DND-41 (cell line): ENCODE results near the gene ZSCAN30.

ENCODE experiments used
- ATAC-seq: fragments of 200-7000 bp; cut with Tn5 transposase; 3 replicates; pipeline ENCODE4 v1.9.1; 2021; ENCODE audit warnings: low read depth; ENCODE audit not compliant: insufficient read depth
- DNase-seq: peaks from one replicate; pipeline ENCODE4 v3.0.0-alpha.2; 2020
- H2AFZ ChIP-seq: 2 replicates; pipeline ENCODE4 v1.6.0; 2012; ENCODE audit warnings: low read depth, low read length
- H3K27ac ChIP-seq: 2 replicates; pipeline ENCODE4 v1.5.1; 2012; ENCODE audit warnings: low read length, inconsistent platforms
- H3K27me3 ChIP-seq: fragments of 200-600 bp; sonication (generic); 2 replicates; pipeline ENCODE4 v1.6.0; 2012; ENCODE audit warnings: low read length, mild to moderate bottlenecking, inconsistent platforms; ENCODE audit not compliant: insufficient read depth, poor library complexity
- H3K36me3 ChIP-seq: 2 replicates; pipeline ENCODE4 v1.5.1; 2012; ENCODE audit warnings: low read length, inconsistent platforms; ENCODE audit not compliant: insufficient read depth
- H3K4me1 ChIP-seq: 2 replicates; pipeline ENCODE4 v1.5.1; 2012; ENCODE audit warnings: mild to moderate bottlenecking, low read length; ENCODE audit not compliant: insufficient read depth
- H3K4me2 ChIP-seq: 2 replicates; pipeline ENCODE4 v1.6.0; 2012; ENCODE audit warnings: mild to moderate bottlenecking, moderate library complexity, low read length, inconsistent platforms; ENCODE audit not compliant: insufficient read depth
- H3K4me3 ChIP-seq, 2 experiments: fragments of 200-600 bp in 1 of 2; shearing (Covaris generic) in 1 of 2; 2 replicates each; pipeline ENCODE4 v1.5.1; 2012 to 2016; ENCODE audit warnings: inconsistent platforms in 2 of 2, low read length in 2 of 2, mild to moderate bottlenecking in 2 of 2, low read depth in 1 of 2, moderate library complexity in 1 of 2
- H3K79me2 ChIP-seq: 2 replicates; pipeline ENCODE4 v1.6.0; 2012; ENCODE audit warnings: low read length, inconsistent platforms; ENCODE audit not compliant: insufficient read depth
- H3K9ac ChIP-seq: 2 replicates; pipeline ENCODE4 v1.6.0; 2012; ENCODE audit warnings: low read depth, mild to moderate bottlenecking, inconsistent platforms, low read length, moderate library complexity
- H3K9me3 ChIP-seq: 2 replicates; pipeline ENCODE4 v1.5.1; 2012; ENCODE audit warnings: low read length, moderate library complexity, mild to moderate bottlenecking, inconsistent platforms; ENCODE audit not compliant: insufficient read depth, severe bottlenecking
- H4K20me1 ChIP-seq: 2 replicates; pipeline ENCODE4 v1.6.0; 2012; ENCODE audit warnings: low read length; ENCODE audit not compliant: insufficient read depth
- CTCF ChIP-seq: IDR thresholded peaks from 2 replicates; pipeline ENCODE4 v1.5.1; 2012; ENCODE audit warnings: borderline replicate concordance, low read length, moderate library complexity, mild to moderate bottlenecking; ENCODE audit not compliant: poor library complexity, severe bottlenecking; ENCODE audit errors: extremely low read depth
- EZH2 ChIP-seq: IDR thresholded peaks from 3 replicates; pipeline ENCODE4 v1.6.1; 2012; ENCODE audit warnings: borderline replicate concordance, low read depth, mild to moderate bottlenecking, moderate library complexity, low read length, inconsistent platforms; ENCODE audit not compliant: severe bottlenecking

The ZSCAN30 gene

GRCh38 chr18:35290094-35290735, at the start of gene ZSCAN30:
Gene ZSCAN30, minus strand, starts transcription at chr18:35290229. Its CDS starts 25,877 bp downstream, at chr18:35264352.
- Histone ChIP-seq H3K79me2 (peaks cover 83% of the 10 kb centered on the region), H3K27ac (peak within 1 kb of the TSS; percentile 91), H3K4me3 (peak within 1 kb of the TSS; percentile 71 to 90), H3K36me3 (peaks cover 29% of the 10 kb centered on the region), H3K27me3 (no peaks in the 10 kb centered on the region), H3K9me3 (peaks cover 3% of the 10 kb centered on the region), H4K20me1 (no peaks in the 10 kb centered on the region), H3K9ac (peak within 1 kb of the TSS; percentile 85), H3K4me1 (peaks cover 45% of the 10 kb centered on the region), H2AFZ (peak within 1 kb of the TSS; percentile 90), H3K4me2 (peak within 1 kb of the TSS; percentile 70)
- peak; percentile 97 for ATAC-seq
- TF ChIP-seq EZH2, result no peak
- no peak for TF ChIP-seq CTCF
- DNase-seq, result peak; percentile 96

GRCh38 chr18:35337286-35337685, 47.3 kb upstream of the ZSCAN30 start:
- Histone ChIP-seq H3K4me1 (peaks cover 8% of the 10 kb centered on the region), H3K4me2 (no peak overlapping the region)

GRCh38 chr18:35335866-35336265, 45.8 kb upstream of the ZSCAN30 start:
- Histone ChIP-seq H3K27ac (no peak overlapping the region), H3K9me3 (no peaks in the 10 kb centered on the region), H3K4me3 (no peak overlapping the region), H3K27me3 (no peaks in the 10 kb centered on the region), H3K36me3 (peaks cover 93% of the 10 kb centered on the region), H3K4me2 (no peak overlapping the region), H4K20me1 (peaks cover 43% of the 10 kb centered on the region), H3K79me2 (peaks cover 39% of the 10 kb centered on the region), H3K4me1 (peaks cover 4% of the 10 kb centered on the region; the same call in 1 of the 2 replicates), H2AFZ (no peak overlapping the region), H3K9ac (no peak overlapping the region)
- ATAC-seq (no peak), DNase-seq (no peak)
- TF ChIP-seq CTCF (no peak), EZH2 (no peak)

More at GRCh38 chr18:35337286-35337685, 47.3 kb upstream of the ZSCAN30 start:
- no peak overlapping the region for H2AFZ ChIP-seq
- H3K27me3 ChIP-seq, result no peaks in the 10 kb centered on the region
- ATAC-seq (no peak), DNase-seq (no peak)
- no peak overlapping the region for H3K4me3 ChIP-seq
- H3K79me2 ChIP-seq, result peaks cover 53% of the 10 kb centered on the region
- no peak for TF ChIP-seq CTCF
- no peak for TF ChIP-seq EZH2
- peaks cover 55% of the 10 kb centered on the region for H4K20me1 ChIP-seq
- peaks cover 93% of the 10 kb centered on the region for H3K36me3 ChIP-seq
- no peak overlapping the region for H3K9ac ChIP-seq
- H3K9me3 ChIP-seq, result no peaks in the 10 kb centered on the region
- H3K27ac ChIP-seq, result no peak overlapping the region
